Peyer's patch (tissue), 4 donors: ENCODE data around the gene SPNS3.

Source experiments
- POLR2A ChIP-seq, 2 donors: fragments of 450-650 bp; IDR thresholded peaks; one replicate each; pipeline ENCODE4 v1.5.1; 2017; ENCODE audit warnings: antibody characterized with exemption in 2 of 2, mild to moderate bottlenecking in 2 of 2, moderate library complexity in 2 of 2
- TF ChIP-seq, protein P1 (sequence below), 6 experiments: fragments of 450-650 bp in 4 of 6; fragments of 200-600 bp in 2 of 6; sonication (generic) in 1 of 6; IDR thresholded peaks; one replicate each; pipeline ENCODE4 v1.5.1; 2017 to 2019; ENCODE audit warnings: antibody characterized with exemption in 6 of 6, mild to moderate bottlenecking in 3 of 6, moderate library complexity in 1 of 6

DNA sequence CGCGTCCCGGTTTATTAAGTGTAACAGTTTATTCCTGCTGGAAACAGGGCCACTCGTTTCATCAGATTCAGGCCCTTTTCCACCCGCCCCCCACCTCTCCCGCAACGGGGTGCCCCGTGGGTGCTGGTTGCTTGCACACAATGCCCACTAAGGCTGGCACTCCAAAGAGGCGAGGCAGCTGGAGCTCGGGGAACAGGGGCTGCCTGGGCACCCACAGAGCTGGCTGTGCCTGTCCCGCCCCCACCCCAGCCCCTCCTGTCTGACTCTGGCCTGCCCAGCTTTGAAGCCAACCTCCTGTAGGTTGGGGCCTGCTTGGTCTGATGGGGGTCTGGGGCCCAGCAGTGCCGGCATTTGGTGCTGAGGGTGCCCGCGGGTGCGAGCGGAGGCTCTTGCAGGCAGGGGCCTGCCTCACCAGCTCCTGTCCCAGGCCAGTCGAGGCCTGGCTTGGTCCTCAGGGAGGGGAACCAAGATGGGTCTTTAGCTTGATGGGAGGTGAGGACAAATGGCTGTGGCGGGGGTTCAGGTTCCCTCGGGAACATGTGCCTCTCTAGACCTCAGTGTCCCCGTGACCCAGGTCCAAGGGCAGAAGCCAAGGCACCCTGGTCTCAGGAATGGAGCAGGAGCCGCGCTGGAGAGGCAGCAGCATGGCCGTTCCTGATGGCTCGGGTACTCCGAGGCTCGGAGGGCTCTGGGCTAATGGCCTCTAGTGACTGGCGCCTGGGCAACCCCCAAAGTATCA is 101.4 kb downstream of the SPNS3 start:
- TF ChIP-seq POLR2A (IDR thresholded peaks at IDR 0.05), result no peak
- TF ChIP-seq, protein P1, sequence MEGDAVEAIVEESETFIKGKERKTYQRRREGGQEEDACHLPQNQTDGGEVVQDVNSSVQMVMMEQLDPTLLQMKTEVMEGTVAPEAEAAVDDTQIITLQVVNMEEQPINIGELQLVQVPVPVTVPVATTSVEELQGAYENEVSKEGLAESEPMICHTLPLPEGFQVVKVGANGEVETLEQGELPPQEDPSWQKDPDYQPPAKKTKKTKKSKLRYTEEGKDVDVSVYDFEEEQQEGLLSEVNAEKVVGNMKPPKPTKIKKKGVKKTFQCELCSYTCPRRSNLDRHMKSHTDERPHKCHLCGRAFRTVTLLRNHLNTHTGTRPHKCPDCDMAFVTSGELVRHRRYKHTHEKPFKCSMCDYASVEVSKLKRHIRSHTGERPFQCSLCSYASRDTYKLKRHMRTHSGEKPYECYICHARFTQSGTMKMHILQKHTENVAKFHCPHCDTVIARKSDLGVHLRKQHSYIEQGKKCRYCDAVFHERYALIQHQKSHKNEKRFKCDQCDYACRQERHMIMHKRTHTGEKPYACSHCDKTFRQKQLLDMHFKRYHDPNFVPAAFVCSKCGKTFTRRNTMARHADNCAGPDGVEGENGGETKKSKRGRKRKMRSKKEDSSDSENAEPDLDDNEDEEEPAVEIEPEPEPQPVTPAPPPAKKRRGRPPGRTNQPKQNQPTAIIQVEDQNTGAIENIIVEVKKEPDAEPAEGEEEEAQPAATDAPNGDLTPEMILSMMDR (IDR thresholded peaks at IDR 0.05), result no peak
